CD4-positive, alpha-beta T cell treated with Interleukin-1 beta for 1 hour (primary cell): ENCODE data around the gene TLK1.
A peak's percentile ranks its signal among the peaks of the same experiment; 100 is the strongest.
"Not testable (repeated sequence)": the region's sequence is repeated elsewhere in the genome, so short reads cannot be mapped to it uniquely, and the experiment has no call there.

Experiments
- DNase-seq, 2 donors: peaks; one replicate each; pipeline ENCODE4 v3.0.0-alpha.2; 2020 to 2022

TLK1 gene

GRCh38 chr2:171167352-171167997 is 6.8 kb upstream of the TLK1 start:
- DNase-seq: no peak

GRCh38 chr2:171166328-171166983 is 5.8 kb upstream of the TLK1 start:
- DNase-seq: no peak

GRCh38 chr2:171165967-171166327 is 5.3 kb upstream of the TLK1 start:
- no peak for DNase-seq

- DNase-seq: peak in 1 of 2 donors; percentile 42
Measured at GRCh38 chr2:171163261-171163660, 2.6 kb upstream of the TLK1 start.

DNA sequence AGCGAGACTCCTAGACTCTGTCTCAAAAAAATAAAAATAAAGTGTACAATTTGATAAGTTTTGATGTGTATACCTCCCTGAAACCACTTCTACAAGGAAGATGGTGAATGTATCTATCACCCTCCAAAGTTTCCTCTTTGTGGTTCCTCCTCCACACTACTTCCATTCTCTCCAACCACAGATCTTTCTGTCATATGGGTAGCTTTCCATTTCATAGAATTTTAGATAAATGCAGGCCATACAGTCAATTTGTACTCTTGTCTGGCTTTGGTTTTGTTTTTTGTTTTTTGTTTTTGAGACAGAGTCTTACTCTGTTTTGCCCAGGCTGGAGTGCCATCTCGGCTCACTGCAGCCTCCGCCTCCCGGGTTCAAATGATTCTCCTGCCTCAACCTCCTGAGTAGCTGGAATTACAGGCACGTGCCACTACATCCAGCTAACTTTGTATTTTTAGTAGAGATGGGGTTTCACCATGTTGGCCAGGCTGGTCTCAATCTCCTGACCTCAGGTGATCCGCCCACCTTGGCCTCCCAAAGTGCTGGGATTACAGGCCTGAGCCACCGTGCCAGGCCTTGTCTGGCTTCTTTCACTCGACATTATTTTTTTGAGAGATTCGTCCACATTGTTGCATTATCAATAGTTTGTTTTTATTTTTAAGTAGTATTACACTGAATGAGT is 2.0 kb upstream of the TLK1 start:
- DNase-seq: not testable (repeated sequence)

GRCh38 chr2:171160956-171161740 is 455 bp upstream of the TLK1 start:
- peak in 1 of 2 donors; percentile 82 for DNase-seq

DNA sequence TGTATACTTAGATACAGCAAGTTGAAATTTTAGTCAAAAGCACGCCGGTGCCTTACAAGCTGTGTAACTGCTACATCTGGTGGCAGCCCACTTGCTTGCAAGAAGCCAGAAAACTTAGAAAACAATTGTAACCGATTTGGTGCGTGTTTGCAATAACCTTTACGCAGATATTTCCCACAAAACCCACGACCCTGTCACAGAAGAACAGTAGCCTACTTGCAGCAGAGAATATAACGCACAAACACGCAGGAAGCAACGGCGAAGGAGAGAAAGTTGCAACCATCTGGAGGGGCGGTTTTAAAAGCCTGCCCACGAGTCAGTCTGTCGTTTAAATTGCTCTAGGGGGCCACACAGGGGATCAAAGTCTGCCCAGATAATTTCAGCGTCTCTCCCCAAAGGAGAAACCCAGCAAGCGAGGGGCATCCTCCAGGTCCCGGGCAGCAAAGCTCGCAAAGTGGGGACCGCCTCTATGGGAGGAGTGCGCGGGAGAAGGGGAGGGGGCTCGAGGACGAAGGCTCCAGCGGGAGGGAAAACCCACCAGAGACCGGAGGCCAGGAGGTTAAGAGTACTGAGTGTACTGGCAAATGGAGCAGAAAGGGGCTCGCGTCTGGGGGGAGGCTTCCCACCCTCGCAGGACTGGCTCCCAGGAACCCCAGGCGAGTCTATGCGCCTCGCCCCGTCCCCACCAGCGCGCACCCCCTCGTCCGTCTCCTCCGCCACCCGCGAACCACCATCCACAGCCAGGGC is 1.1 kb downstream of the TLK1 start:
- DNase-seq: peak; percentile 56 to 62

GRCh38 chr2:171158790-171159371 is 1.8 kb downstream of the TLK1 start:
- no peak for DNase-seq

- DNase-seq: no peak
Measured at GRCh38 chr2:171158036-171158789, 2.5 kb downstream of the TLK1 start.

GRCh38 chr2:171157109-171157500 is 3.6 kb downstream of the TLK1 start:
- no peak for DNase-seq

DNA sequence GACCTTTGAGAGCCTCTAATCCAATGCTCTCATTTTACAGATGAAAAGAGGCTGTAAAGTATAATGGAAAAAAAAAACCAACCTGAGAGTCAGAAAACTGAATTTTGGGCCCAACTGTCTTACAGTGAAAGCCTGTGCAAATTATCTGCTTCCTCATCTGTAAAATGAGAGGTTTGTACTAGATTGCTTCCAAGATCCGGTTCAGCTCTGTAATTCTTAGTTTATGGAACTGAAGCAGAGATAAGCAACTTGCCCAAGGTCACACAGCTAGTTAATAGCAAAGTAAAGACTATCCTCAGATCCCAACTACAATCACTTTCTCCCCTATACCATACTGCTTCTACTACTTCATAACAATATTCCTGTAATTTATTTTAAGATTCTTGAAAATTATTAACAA is 6.3 kb downstream of the TLK1 start:
- DNase-seq: no peak

GRCh38 chr2:171150694-171151285 is 9.9 kb downstream of the TLK1 start:
- DNase-seq: no peak

DNA sequence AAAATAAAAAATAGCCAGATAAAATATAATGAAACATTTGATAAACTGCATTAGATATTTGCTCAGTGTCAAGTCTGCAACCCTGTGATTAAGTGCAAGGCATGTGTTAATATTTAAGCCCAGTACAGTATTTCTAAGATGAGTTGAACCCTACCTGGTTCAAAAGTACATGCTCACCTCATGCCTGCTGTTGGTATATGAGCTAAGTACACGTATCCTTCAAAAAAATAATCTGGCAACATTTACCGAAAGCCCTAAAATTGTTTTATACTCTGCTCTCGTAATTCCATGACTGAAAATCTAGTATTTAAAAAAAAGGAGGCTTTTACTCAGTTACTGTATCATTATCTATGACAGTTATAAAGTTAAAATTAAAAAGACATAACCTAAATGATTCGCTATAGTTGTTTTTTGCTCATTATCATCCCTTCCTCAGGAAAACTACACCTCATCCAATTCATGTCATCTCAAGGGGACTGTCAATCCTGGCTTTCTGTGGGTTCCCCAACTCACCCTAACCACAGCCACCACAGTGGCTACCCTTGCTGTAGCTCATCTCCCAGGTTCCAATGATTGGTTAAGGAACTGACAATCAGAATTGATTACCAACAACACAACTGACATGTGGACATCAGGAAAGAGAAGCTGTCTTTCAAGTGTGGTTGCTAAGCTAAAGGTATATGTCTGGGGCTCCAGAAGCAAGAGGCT is 10.6 kb downstream of the TLK1 start:
- no peak for DNase-seq

GRCh38 chr2:171149171-171149938 is 11.3 kb downstream of the TLK1 start:
- DNase-seq: no peak

GRCh38 chr2:171147081-171147480 is 13.6 kb downstream of the TLK1 start:
- no peak for DNase-seq

DNA sequence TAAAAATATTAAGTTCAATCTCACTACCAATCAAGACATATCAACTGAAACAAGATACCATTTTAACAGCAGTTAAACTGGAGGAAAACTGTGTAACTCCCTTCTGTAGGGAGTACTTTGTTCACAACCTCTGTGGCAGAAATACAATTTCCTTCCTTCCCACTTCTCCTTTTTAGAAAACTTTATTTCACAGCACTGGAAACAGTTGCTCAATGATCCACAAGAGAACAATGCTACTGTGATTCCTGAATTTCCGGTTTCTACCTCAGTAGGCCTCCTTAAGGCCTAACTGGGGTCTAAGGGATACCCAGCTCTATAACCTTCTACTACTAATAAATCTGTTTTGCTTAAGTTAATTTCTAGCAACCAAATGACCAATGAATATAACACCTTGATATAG is 14.1 kb downstream of the TLK1 start:
- no peak for DNase-seq

- DNase-seq: no peak
Measured at GRCh38 chr2:171146071-171146470, 14.6 kb downstream of the TLK1 start.

DNA sequence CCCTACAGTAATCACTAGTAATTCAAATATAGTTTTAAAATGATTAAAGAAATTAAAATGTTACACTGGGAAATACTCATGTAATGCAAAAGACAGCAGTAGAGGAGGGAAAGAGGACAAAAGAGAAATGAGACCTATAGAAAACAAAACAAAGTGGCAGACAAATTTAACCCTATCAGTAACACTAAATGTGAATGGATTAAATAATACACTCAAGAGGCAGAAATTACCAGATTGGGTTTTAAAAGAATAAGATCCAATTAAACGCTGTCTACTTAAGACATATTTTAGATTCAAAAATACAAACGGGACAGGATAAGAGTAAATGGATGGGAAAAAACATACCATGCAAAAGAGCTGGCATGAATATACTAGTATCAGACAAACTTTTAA is 17.0 kb downstream of the TLK1 start:
- no peak for DNase-seq

- DNase-seq: no peak
Measured at GRCh38 chr2:171142398-171142797, 18.3 kb downstream of the TLK1 start.

- DNase-seq: no peak
Measured at GRCh38 chr2:171141320-171141719, 19.4 kb downstream of the TLK1 start.
